ENCODE measurements around the gene GABRB1. TPM values are rescaled to one million over a fixed set of nuclear protein-coding genes. Genes with fewer than 3 reads are reported as not detected.

GABRB1 gene
- total and polyA plus RNA-seq, 5 donors from 2014 or later, result not detected

- DNase-seq, result no peak
- H3K4me1 ChIP-seq (ENCODE audit: control insufficient read depth, insufficient read depth, low read length, poor library complexity, severe bottlenecking), result no peaks in the 10 kb centered on the region
- no peak overlapping the region for H3K27ac Mint-ChIP-seq
- no peak overlapping the region for H3K4me3 Mint-ChIP-seq
- H3K36me3 ChIP-seq (ENCODE audit: control insufficient read depth, insufficient read depth, low read length), result no peaks in the 10 kb centered on the region
- no peak overlapping the region for H3K27ac ChIP-seq (ENCODE audit: insufficient read depth, low read length, poor library complexity, severe bottlenecking)
- no peaks in the 10 kb centered on the region for H3K36me3 Mint-ChIP-seq
- H3K4me1 Mint-ChIP-seq, result no peaks in the 10 kb centered on the region
- H3K4me3 ChIP-seq (ENCODE audit: low read depth, low read length), result no peak overlapping the region
- ATAC-seq (ENCODE audit: low read depth in 2 of 2), result no peak
- H3K9me3 Mint-ChIP-seq, result peaks cover 0 to 6% (median 0%) of the 10 kb centered on the region in 7 donors
- no peaks in the 10 kb centered on the region for H3K27me3 Mint-ChIP-seq
- no peaks in the 10 kb centered on the region for H3K9me3 ChIP-seq (ENCODE audit: control insufficient read depth in 2 of 2, low read length in 2 of 2)
- no peaks in the 10 kb centered on the region for H3K27me3 ChIP-seq (ENCODE audit: control insufficient read depth, insufficient read depth, low read length)
Measured at GRCh38 chr4:47071901-47072341, 40.6 kb downstream of the GABRB1 start.

GRCh38 chr4:47073647-47074046 is 42.3 kb downstream of the GABRB1 start:
- H3K36me3 Mint-ChIP-seq, result no peaks in the 10 kb centered on the region
- H3K4me1 Mint-ChIP-seq, result no peaks in the 10 kb centered on the region
- no peak overlapping the region for H3K27ac ChIP-seq (ENCODE audit: insufficient read depth, low read length, poor library complexity, severe bottlenecking)
- no peak overlapping the region for H3K4me3 ChIP-seq (ENCODE audit: low read depth, low read length)
- H3K9me3 Mint-ChIP-seq, result peaks cover 0 to 6% (median 0%) of the 10 kb centered on the region in 7 donors
- no peaks in the 10 kb centered on the region for H3K9me3 ChIP-seq (ENCODE audit: control insufficient read depth in 2 of 2, low read length in 2 of 2)
- DNase-seq (no peak), ATAC-seq (ENCODE audit: low read depth in 2 of 2) (no peak)
- H3K27me3 ChIP-seq (ENCODE audit: control insufficient read depth, insufficient read depth, low read length), result no peaks in the 10 kb centered on the region
- no peak overlapping the region for H3K4me3 Mint-ChIP-seq
- no peaks in the 10 kb centered on the region for H3K36me3 ChIP-seq (ENCODE audit: control insufficient read depth, insufficient read depth, low read length)
- H3K4me1 ChIP-seq (ENCODE audit: control insufficient read depth, insufficient read depth, low read length, poor library complexity, severe bottlenecking), result no peaks in the 10 kb centered on the region
- no peaks in the 10 kb centered on the region for H3K27me3 Mint-ChIP-seq
- no peak overlapping the region for H3K27ac Mint-ChIP-seq

GRCh38 chr4:47074816-47075215 is 43.4 kb downstream of the GABRB1 start:
- ATAC-seq (ENCODE audit: low read depth in 2 of 2), result no peak
- no peak for DNase-seq
- H3K27ac Mint-ChIP-seq, result no peak overlapping the region
- Histone ChIP-seq H3K4me1 (ENCODE audit: control insufficient read depth, insufficient read depth, low read length, poor library complexity, severe bottlenecking) (no peaks in the 10 kb centered on the region), H3K9me3 (ENCODE audit: control insufficient read depth in 2 of 2, low read length in 2 of 2) (no peaks in the 10 kb centered on the region), H3K27me3 (ENCODE audit: control insufficient read depth, insufficient read depth, low read length) (no peaks in the 10 kb centered on the region), H3K36me3 (ENCODE audit: control insufficient read depth, insufficient read depth, low read length) (no peaks in the 10 kb centered on the region), H3K4me3 (ENCODE audit: low read depth, low read length) (no peak overlapping the region), H3K27ac (ENCODE audit: insufficient read depth, low read length, poor library complexity, severe bottlenecking) (no peak overlapping the region)
- no peaks in the 10 kb centered on the region for H3K36me3 Mint-ChIP-seq
- H3K4me3 Mint-ChIP-seq, result no peak overlapping the region
- no peaks in the 10 kb centered on the region for H3K4me1 Mint-ChIP-seq
- H3K27me3 Mint-ChIP-seq, result no peaks in the 10 kb centered on the region
- H3K9me3 Mint-ChIP-seq, result peaks cover 0 to 4% (median 0%) of the 10 kb centered on the region in 7 donors

GRCh38 chr4:47075262-47075661 is 43.9 kb downstream of the GABRB1 start:
- Mint-ChIP-seq H3K4me1 (no peaks in the 10 kb centered on the region), H3K27ac (no peak overlapping the region), H3K4me3 (no peak overlapping the region), H3K9me3 (peaks cover 0 to 4% (median 0%) of the 10 kb centered on the region in 7 donors), H3K36me3 (no peaks in the 10 kb centered on the region), H3K27me3 (no peaks in the 10 kb centered on the region)
- DNase-seq, result no peak
- Histone ChIP-seq H3K4me1 (ENCODE audit: control insufficient read depth, insufficient read depth, low read length, poor library complexity, severe bottlenecking) (no peaks in the 10 kb centered on the region), H3K36me3 (ENCODE audit: control insufficient read depth, insufficient read depth, low read length) (no peaks in the 10 kb centered on the region), H3K9me3 (ENCODE audit: control insufficient read depth in 2 of 2, low read length in 2 of 2) (no peaks in the 10 kb centered on the region), H3K4me3 (ENCODE audit: low read depth, low read length) (no peak overlapping the region), H3K27ac (ENCODE audit: insufficient read depth, low read length, poor library complexity, severe bottlenecking) (no peak overlapping the region), H3K27me3 (ENCODE audit: control insufficient read depth, insufficient read depth, low read length) (no peaks in the 10 kb centered on the region)
- ATAC-seq (ENCODE audit: low read depth in 2 of 2), result no peak

- Histone ChIP-seq H3K36me3 (ENCODE audit: control insufficient read depth, insufficient read depth, low read length) (no peaks in the 10 kb centered on the region), H3K4me3 (ENCODE audit: low read depth, low read length) (no peak overlapping the region), H3K4me1 (ENCODE audit: control insufficient read depth, insufficient read depth, low read length, poor library complexity, severe bottlenecking) (no peaks in the 10 kb centered on the region), H3K9me3 (ENCODE audit: control insufficient read depth in 2 of 2, low read length in 2 of 2) (no peaks in the 10 kb centered on the region), H3K27ac (ENCODE audit: insufficient read depth, low read length, poor library complexity, severe bottlenecking) (no peak overlapping the region), H3K27me3 (ENCODE audit: control insufficient read depth, insufficient read depth, low read length) (no peaks in the 10 kb centered on the region)
- Mint-ChIP-seq H3K27ac (no peak overlapping the region), H3K4me1 (no peaks in the 10 kb centered on the region), H3K27me3 (no peaks in the 10 kb centered on the region), H3K4me3 (no peak overlapping the region), H3K9me3 (peaks cover 0 to 1% (median 0%) of the 10 kb centered on the region in 7 donors), H3K36me3 (no peaks in the 10 kb centered on the region)
- no peak for ATAC-seq (ENCODE audit: low read depth in 2 of 2)
- DNase-seq, result no peak
Measured at GRCh38 chr4:47075919-47076318, 44.6 kb downstream of the GABRB1 start.

- Mint-ChIP-seq H3K4me1 (no peaks in the 10 kb centered on the region), H3K4me3 (no peak overlapping the region), H3K27me3 (peaks cover 6% of the 10 kb centered on the region), H3K27ac (no peak overlapping the region), H3K9me3 (peaks cover 0 to 6% (median 0%) of the 10 kb centered on the region in 7 donors), H3K36me3 (no peaks in the 10 kb centered on the region)
- DNase-seq, result no peak
- H3K36me3 ChIP-seq (ENCODE audit: control insufficient read depth, insufficient read depth, low read length), result no peaks in the 10 kb centered on the region
- no peaks in the 10 kb centered on the region for H3K9me3 ChIP-seq (ENCODE audit: control insufficient read depth in 2 of 2, low read length in 2 of 2)
- H3K27me3 ChIP-seq (ENCODE audit: control insufficient read depth, insufficient read depth, low read length), result no peaks in the 10 kb centered on the region
- no peak overlapping the region for H3K27ac ChIP-seq (ENCODE audit: insufficient read depth, low read length, poor library complexity, severe bottlenecking)
- no peak for ATAC-seq (ENCODE audit: low read depth in 2 of 2)
- no peak overlapping the region for H3K4me3 ChIP-seq (ENCODE audit: low read depth, low read length)
- H3K4me1 ChIP-seq (ENCODE audit: control insufficient read depth, insufficient read depth, low read length, poor library complexity, severe bottlenecking), result no peaks in the 10 kb centered on the region
Measured at GRCh38 chr4:47084111-47084510, 52.7 kb downstream of the GABRB1 start.

GRCh38 chr4:47084795-47085194 is 53.4 kb downstream of the GABRB1 start:
- peaks cover 6% of the 10 kb centered on the region for H3K27me3 Mint-ChIP-seq
- ATAC-seq (ENCODE audit: low read depth in 2 of 2) (no peak), DNase-seq (no peak)
- no peak overlapping the region for H3K27ac ChIP-seq (ENCODE audit: insufficient read depth, low read length, poor library complexity, severe bottlenecking)
- H3K4me3 Mint-ChIP-seq, result no peak overlapping the region
- no peaks in the 10 kb centered on the region for H3K36me3 Mint-ChIP-seq
- H3K27me3 ChIP-seq (ENCODE audit: control insufficient read depth, insufficient read depth, low read length), result no peaks in the 10 kb centered on the region
- no peak overlapping the region for H3K27ac Mint-ChIP-seq
- H3K9me3 ChIP-seq (ENCODE audit: control insufficient read depth in 2 of 2, low read length in 2 of 2), result no peaks in the 10 kb centered on the region
- no peaks in the 10 kb centered on the region for H3K4me1 Mint-ChIP-seq
- H3K9me3 Mint-ChIP-seq, result peaks cover 0 to 6% (median 0%) of the 10 kb centered on the region in 7 donors
- H3K4me1 ChIP-seq (ENCODE audit: control insufficient read depth, insufficient read depth, low read length, poor library complexity, severe bottlenecking), result no peaks in the 10 kb centered on the region
- H3K36me3 ChIP-seq (ENCODE audit: control insufficient read depth, insufficient read depth, low read length), result no peaks in the 10 kb centered on the region
- H3K4me3 ChIP-seq (ENCODE audit: low read depth, low read length), result no peak overlapping the region

- Mint-ChIP-seq H3K27me3 (peaks cover 6% of the 10 kb centered on the region), H3K4me3 (no peak overlapping the region), H3K9me3 (peaks cover 0 to 4% (median 0%) of the 10 kb centered on the region in 7 donors), H3K27ac (no peak overlapping the region), H3K4me1 (no peaks in the 10 kb centered on the region), H3K36me3 (no peaks in the 10 kb centered on the region)
- Histone ChIP-seq H3K27ac (ENCODE audit: insufficient read depth, low read length, poor library complexity, severe bottlenecking) (no peak overlapping the region), H3K4me1 (ENCODE audit: control insufficient read depth, insufficient read depth, low read length, poor library complexity, severe bottlenecking) (no peaks in the 10 kb centered on the region), H3K36me3 (ENCODE audit: control insufficient read depth, insufficient read depth, low read length) (no peaks in the 10 kb centered on the region), H3K9me3 (ENCODE audit: control insufficient read depth in 2 of 2, low read length in 2 of 2) (no peaks in the 10 kb centered on the region), H3K4me3 (ENCODE audit: low read depth, low read length) (no peak overlapping the region), H3K27me3 (ENCODE audit: control insufficient read depth, insufficient read depth, low read length) (no peaks in the 10 kb centered on the region)
- no peak for DNase-seq
- no peak for ATAC-seq (ENCODE audit: low read depth in 2 of 2)
Measured at GRCh38 chr4:47088298-47088697, 56.9 kb downstream of the GABRB1 start.
